Activated CD4-positive, alpha-beta memory T cell treated with anti-CD3 and anti-CD28 coated beads for 36 hours (primary cell): Measurements from ENCODE around the gene ZNF385D. TPM values are rescaled to one million over a fixed set of nuclear protein-coding genes. Genes with fewer than 3 reads are reported as not detected.

Experiments used
- CTCF ChIA-PET: fragments of 350-600 bp; sonication (Branson Sonifier 250); formaldehyde crosslinking; loops from one replicate; lab custom pipeline; 2021; ENCODE audit warnings: antibody characterized with exemption, inconsistent platforms; lab: Charles Lee
- POLR2A ChIA-PET: fragments of 350-600 bp; sonication (Branson Sonifier 250); formaldehyde crosslinking; loops from one replicate; lab custom pipeline; 2021; ENCODE audit warnings: antibody characterized with exemption; lab: Charles Lee
- DNase-seq: peaks from one replicate; pipeline ENCODE4 v3.0.0-alpha.2; 2020
- H3K27ac Mint-ChIP-seq: one replicate; pipeline ENCODE4 v1.8.0; 2021; ENCODE audit warnings: mixed read lengths
- H3K27me3 Mint-ChIP-seq: one replicate; pipeline ENCODE4 v1.8.0; 2021; ENCODE audit warnings: mixed read lengths
- H3K36me3 Mint-ChIP-seq: one replicate; pipeline ENCODE4 v1.8.0; 2021; ENCODE audit warnings: mixed read lengths
- H3K4me1 Mint-ChIP-seq: one replicate; pipeline ENCODE4 v1.8.0; 2021; ENCODE audit warnings: low read depth, mixed read lengths
- H3K4me3 Mint-ChIP-seq: one replicate; pipeline ENCODE4 v1.8.0; 2021; ENCODE audit warnings: mild to moderate bottlenecking, mixed read lengths
- H3K9me3 Mint-ChIP-seq: one replicate; pipeline ENCODE4 v1.8.0; 2021; ENCODE audit warnings: mixed read lengths
- intact Hi-C: fragments of 100-400 bp; cut with micrococcal nuclease; formaldehyde crosslinking; loops from one replicate; pipeline ENCODE4 v1.15.1; 2023
- total RNA-seq, 2 experiments: library from RNA; stranded (reverse); gene quantifications; one replicate each; pipeline ENCODE4 v1.2.3, GENCODE V29; 2021

ZNF385D gene
- total RNA-seq, 2 experiments from 2014 or later, result not detected

DNA sequence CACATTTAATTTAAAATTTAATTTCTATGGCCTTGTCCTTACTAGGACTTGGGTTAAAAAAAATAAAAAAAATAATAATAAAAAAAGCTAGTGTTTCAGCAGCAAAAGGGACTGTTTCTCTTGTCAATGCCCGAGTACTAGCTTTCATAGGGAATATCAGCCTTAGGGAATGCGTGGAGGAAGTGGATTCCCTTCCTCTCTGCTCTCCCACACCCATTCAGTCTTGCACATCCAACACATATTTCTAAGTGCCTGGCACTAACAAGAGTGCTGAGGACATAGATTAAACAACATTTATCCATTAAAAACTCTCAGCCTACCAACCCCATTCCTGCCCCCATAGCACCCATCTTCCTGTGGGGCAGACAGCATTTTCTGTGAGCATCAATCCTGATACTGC is 6.2 kb downstream of the ZNF385D start:
- intact Hi-C loops, result no loop called here
- peaks cover 5% of the 10 kb centered on the region for H3K9me3 Mint-ChIP-seq
- H3K4me1 Mint-ChIP-seq, result no peaks in the 10 kb centered on the region
- POLR2A ChIA-PET, result no interaction called here
- peaks cover 3% of the 10 kb centered on the region for H3K27me3 Mint-ChIP-seq
- H3K4me3 Mint-ChIP-seq, result no peak overlapping the region
- DNase-seq, result no peak
- CTCF ChIA-PET, result no interaction called here
- no peak overlapping the region for H3K27ac Mint-ChIP-seq
- no peaks in the 10 kb centered on the region for H3K36me3 Mint-ChIP-seq

DNA sequence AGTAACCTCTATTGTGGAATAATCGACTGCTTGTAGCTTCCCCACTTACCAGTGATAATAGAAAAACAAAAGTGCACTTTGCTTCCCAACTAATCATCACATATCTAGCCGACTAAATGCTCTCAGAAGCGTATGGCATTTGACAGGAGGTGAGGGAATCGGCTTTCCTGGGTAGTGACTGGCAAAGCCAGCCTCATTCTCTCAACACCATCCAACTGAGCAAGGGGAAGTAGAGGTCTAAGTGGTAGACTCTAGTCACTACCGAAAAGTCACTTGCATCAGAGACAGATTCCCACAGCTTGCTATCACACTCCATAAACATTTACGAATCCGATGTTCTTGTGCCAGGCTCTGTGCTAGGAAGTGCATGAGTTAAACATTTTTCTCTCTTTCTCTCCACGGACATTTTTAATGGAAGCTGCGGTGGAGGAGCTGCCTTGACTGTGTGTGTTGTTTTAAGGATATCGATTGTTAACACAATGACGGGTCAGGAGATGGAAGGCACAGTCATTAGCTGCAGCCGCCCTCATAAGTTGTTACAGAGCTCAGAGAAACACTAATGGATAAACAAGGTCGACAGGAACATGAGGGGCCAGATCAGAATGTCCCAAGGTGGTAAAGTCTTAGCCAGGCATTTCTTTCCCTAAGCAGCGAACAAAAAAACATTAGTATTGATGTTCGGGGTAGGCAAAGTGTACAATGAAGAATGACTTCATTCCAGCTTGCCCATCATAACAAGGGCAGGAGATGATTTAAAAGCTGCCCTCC is 11.9 kb downstream of the ZNF385D start:
- CTCF ChIA-PET, result no interaction called here
- no peak for DNase-seq
- Mint-ChIP-seq H3K4me3 (no peak overlapping the region), H3K9me3 (peaks cover 12% of the 10 kb centered on the region), H3K27ac (no peak overlapping the region), H3K4me1 (no peaks in the 10 kb centered on the region), H3K27me3 (no peaks in the 10 kb centered on the region), H3K36me3 (no peaks in the 10 kb centered on the region)
- POLR2A ChIA-PET, result no interaction called here
- intact Hi-C loops, result no loop called here

DNA sequence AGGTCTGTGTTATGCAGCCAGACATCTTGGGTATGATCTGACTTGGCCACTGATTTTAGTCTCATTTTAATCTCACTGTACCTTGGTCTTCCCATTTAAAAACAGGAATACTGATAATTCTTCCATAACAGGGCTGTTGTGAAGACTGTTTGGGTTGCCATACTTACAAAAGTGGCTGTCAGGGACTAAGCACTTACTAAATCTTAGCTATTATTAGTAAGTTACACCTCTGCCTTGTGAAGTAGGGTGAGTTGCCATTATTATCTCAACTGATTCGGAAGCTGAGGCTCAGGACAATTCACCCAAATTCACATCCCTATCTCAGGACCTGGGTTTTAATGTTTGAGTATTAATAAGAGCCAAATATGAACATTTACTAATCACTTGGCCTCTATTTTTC is 12.7 kb downstream of the ZNF385D start:
- no peak overlapping the region for H3K4me3 Mint-ChIP-seq
- H3K9me3 Mint-ChIP-seq, result peaks cover 8% of the 10 kb centered on the region
- CTCF ChIA-PET, result no interaction called here
- H3K4me1 Mint-ChIP-seq, result no peaks in the 10 kb centered on the region
- intact Hi-C loops, result no loop called here
- no peak for DNase-seq
- H3K27me3 Mint-ChIP-seq, result no peaks in the 10 kb centered on the region
- no peaks in the 10 kb centered on the region for H3K36me3 Mint-ChIP-seq
- POLR2A ChIA-PET, result no interaction called here
- no peak overlapping the region for H3K27ac Mint-ChIP-seq

DNA sequence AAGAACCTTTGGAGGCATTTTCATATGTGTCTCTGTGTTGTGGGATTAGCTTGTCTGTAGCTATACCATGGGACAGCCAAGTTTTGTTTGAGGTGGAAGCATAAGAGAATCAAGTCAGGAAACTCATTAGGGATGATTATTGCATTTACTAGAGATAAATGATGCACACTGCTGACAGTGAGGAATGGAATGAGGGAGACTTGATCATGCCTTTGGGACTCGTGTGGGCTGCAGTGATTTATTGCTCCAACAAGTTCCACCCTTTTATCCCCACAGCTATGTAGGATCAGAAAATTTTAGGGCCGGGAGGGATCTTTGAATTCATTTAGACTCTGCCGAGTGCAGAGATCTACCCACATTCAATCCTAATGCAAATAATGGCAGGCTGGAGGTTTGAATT is 16.3 kb downstream of the ZNF385D start:
- H3K9me3 Mint-ChIP-seq, result peaks cover 18% of the 10 kb centered on the region
- H3K4me1 Mint-ChIP-seq, result no peaks in the 10 kb centered on the region
- ChIA-PET CTCF (no interaction called here), POLR2A (no interaction called here)
- H3K4me3 Mint-ChIP-seq, result no peak overlapping the region
- H3K27me3 Mint-ChIP-seq, result no peaks in the 10 kb centered on the region
- intact Hi-C loops, result no loop called here
- H3K27ac Mint-ChIP-seq, result no peak overlapping the region
- no peaks in the 10 kb centered on the region for H3K36me3 Mint-ChIP-seq
- DNase-seq, result no peak

DNA sequence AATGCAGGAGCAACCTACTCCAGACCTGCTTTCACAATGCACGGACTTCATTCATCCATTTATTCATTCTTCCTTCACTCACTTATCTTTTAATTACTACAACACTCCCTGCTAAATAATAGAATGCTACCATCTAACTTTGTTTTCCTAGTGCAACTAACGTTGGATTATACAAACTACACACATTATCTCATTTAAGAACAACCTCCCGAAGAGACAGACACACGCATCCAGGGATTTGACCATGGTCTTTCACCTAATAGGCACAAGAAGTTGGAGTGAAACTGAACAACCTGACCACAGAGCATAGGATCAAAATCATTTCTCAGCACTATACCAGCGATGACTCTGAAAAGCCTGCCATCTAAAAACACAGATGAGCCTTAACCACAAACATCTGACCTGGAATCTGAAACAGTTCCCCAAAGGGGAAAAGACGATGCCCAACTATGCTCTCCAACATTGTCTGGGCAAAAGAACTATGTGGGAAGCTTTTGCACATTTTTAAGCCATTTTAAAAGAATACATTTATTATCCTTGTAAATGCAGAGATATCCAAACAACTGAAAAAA is 21.0 kb downstream of the ZNF385D start:
- no peak for DNase-seq
- ChIA-PET POLR2A (no interaction called here), CTCF (no interaction called here)
- Mint-ChIP-seq H3K4me1 (no peaks in the 10 kb centered on the region), H3K27me3 (no peaks in the 10 kb centered on the region), H3K36me3 (no peaks in the 10 kb centered on the region), H3K9me3 (peaks cover 32% of the 10 kb centered on the region), H3K4me3 (no peak overlapping the region), H3K27ac (no peak overlapping the region)
- intact Hi-C loops, result no loop called here

DNA sequence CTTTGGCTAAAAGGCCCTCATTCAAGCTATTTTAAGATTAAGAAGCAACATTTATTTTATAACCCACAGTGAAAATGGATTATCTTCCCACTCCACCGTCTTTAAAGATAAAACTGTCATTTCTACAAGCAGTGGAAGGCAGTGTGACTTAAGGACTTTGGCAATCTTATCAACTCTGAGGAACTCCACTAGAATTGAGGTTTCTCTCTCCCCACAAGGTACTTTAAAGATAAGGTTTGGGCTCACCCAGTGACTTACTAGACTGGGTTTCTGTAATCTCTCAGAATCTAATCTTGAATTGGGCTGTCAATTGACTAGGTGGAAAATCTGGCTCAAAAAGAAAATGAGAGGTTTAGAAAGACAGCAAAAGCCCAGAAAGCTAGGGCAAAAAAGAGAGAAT is 21.7 kb downstream of the ZNF385D start:
- Mint-ChIP-seq H3K36me3 (no peaks in the 10 kb centered on the region), H3K9me3 (peaks cover 33% of the 10 kb centered on the region), H3K4me1 (no peaks in the 10 kb centered on the region), H3K4me3 (no peak overlapping the region), H3K27ac (no peak overlapping the region), H3K27me3 (no peaks in the 10 kb centered on the region)
- DNase-seq, result no peak
- CTCF ChIA-PET, result no interaction called here
- POLR2A ChIA-PET, result no interaction called here
- intact Hi-C loops, result no loop called here

DNA sequence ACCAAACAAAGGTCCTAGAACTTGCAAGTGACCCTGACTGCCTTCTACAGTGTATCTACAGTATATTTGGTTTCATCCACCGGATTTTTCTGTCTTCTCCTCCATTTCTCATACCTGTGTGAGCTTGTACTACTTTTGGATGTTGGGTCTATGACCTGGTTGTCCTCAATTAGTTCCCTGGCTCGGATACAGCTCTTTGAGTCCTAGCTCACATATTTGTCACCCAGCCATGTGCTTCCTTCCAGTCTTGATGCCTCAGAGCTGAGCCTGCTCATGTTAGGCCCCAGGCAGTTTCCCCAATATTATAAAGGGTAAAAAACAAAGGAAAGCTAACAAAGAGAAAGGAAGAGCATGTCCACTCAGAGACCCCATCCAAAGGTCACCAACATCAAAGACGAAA is 28.2 kb downstream of the ZNF385D start:
- no peaks in the 10 kb centered on the region for H3K36me3 Mint-ChIP-seq
- peaks cover 43% of the 10 kb centered on the region for H3K9me3 Mint-ChIP-seq
- H3K27me3 Mint-ChIP-seq, result no peaks in the 10 kb centered on the region
- H3K4me3 Mint-ChIP-seq, result no peak overlapping the region
- H3K4me1 Mint-ChIP-seq, result no peaks in the 10 kb centered on the region
- ChIA-PET POLR2A (no interaction called here), CTCF (no interaction called here)
- intact Hi-C loops, result no loop called here
- DNase-seq, result no peak
- H3K27ac Mint-ChIP-seq, result no peak overlapping the region

DNA sequence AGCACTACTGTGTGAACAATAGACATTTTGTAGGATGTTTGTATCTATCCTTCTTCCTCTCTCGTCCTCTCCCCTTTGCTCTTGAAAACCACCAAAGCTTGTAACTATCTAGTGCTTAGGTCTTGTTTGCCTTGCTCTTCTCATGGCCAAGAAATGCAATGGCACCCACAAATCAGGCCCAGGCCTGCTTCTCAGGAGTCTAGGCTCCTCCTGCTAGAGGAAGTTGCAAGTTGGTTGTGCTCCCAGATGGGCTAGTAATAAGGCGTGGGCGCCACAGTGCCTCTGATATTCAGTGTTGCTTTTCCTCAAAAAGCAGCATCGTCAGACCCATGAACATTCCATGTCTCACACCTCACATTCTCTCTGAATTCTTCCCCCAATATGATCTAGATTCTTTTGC is 28.7 kb downstream of the ZNF385D start:
- POLR2A ChIA-PET, result no interaction called here
- CTCF ChIA-PET, result no interaction called here
- no peaks in the 10 kb centered on the region for H3K27me3 Mint-ChIP-seq
- intact Hi-C loops, result no loop called here
- no peak for DNase-seq
- H3K4me1 Mint-ChIP-seq, result no peaks in the 10 kb centered on the region
- H3K27ac Mint-ChIP-seq, result no peak overlapping the region
- no peaks in the 10 kb centered on the region for H3K36me3 Mint-ChIP-seq
- H3K9me3 Mint-ChIP-seq, result peaks cover 38% of the 10 kb centered on the region
- no peak overlapping the region for H3K4me3 Mint-ChIP-seq

DNA sequence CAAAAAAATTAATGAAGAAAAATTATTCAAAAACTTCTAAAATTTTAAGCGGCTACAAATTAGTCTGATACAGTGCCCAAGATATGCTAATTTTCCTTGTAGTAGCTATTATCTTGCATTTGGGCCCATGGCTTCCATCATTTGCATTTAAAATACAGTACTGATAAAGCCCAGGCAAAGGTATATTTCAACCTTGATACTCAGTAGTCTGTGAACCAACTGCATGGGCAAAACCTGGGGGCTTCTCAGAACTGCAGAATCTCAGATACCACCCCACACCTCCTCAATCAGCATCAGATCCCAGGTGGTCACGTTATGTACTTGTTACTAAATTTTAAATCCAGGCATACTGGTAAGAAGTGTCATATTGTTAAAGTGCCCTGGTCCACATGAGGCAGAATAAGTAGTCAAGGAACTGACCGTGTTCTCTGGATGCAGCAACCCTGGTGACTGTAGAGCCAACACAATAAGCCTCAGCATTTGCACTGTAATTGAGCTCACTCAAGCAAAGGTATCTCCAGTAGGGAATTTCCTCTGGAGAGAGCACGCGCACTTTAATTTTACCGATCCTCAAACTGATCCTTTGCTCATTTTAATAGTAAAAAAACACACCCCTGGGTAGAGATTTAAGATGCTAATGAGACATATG is 31.9 kb downstream of the ZNF385D start:
- H3K9me3 Mint-ChIP-seq, result peaks cover 27% of the 10 kb centered on the region
- intact Hi-C loops, result no loop called here
- DNase-seq, result no peak
- ChIA-PET POLR2A (no interaction called here), CTCF (no interaction called here)
- H3K4me1 Mint-ChIP-seq, result no peaks in the 10 kb centered on the region
- H3K36me3 Mint-ChIP-seq, result no peaks in the 10 kb centered on the region
- no peak overlapping the region for H3K27ac Mint-ChIP-seq
- no peak overlapping the region for H3K4me3 Mint-ChIP-seq
- H3K27me3 Mint-ChIP-seq, result no peaks in the 10 kb centered on the region

DNA sequence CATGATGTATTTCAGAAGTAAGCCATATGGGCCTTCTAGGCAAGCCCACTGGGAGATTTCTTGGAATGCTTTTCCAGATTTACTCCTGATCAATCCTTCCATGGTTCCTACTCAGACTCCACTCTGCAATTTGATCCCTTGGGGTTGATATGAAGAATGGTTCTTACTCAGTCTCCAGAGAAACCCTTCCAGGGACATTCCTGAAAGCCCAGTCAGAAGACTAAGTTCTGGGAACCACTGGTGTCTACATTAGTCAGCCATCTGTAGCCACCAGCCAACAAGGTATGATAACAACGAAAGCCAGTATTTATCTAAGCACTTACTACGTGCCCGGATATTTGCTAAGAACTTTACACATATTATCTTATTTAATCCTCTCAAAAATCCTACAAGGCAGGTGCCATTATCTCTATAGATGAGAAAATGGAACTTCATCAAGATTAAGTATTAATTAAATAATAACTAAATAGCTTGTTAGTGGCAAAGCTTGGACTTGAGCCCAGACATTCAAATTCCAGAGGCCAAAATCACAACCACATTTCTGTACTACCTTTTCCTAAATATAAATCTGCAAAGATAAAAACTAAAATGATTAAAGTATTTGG is 32.7 kb downstream of the ZNF385D start:
- no peak overlapping the region for H3K4me3 Mint-ChIP-seq
- peaks cover 25% of the 10 kb centered on the region for H3K9me3 Mint-ChIP-seq
- H3K36me3 Mint-ChIP-seq, result no peaks in the 10 kb centered on the region
- CTCF ChIA-PET, result no interaction called here
- POLR2A ChIA-PET, result no interaction called here
- intact Hi-C loops, result no loop called here
- H3K4me1 Mint-ChIP-seq, result no peaks in the 10 kb centered on the region
- DNase-seq, result no peak
- H3K27me3 Mint-ChIP-seq, result no peaks in the 10 kb centered on the region
- no peak overlapping the region for H3K27ac Mint-ChIP-seq

DNA sequence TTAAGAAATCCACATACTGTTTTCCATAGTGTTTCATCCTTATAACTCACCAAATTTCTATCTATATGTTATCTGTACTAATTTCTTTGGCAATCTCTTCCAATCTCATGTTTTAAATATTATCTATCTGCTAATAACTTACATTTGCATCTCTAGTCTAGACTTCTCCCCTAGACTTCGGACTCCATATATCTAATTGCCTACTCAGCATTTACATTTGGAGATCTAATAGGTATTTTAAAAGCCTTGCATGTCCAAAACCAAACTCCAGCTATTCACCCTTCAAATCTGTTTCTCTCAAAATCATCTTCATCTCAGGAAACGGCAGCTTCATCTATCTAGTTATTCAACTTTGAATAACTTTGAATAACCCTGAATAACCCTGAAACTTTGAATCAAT is 35.3 kb downstream of the ZNF385D start:
- Mint-ChIP-seq H3K9me3 (peaks cover 20% of the 10 kb centered on the region), H3K27me3 (no peaks in the 10 kb centered on the region), H3K4me3 (no peak overlapping the region), H3K27ac (no peak overlapping the region), H3K36me3 (no peaks in the 10 kb centered on the region), H3K4me1 (no peaks in the 10 kb centered on the region)
- POLR2A ChIA-PET, result no interaction called here
- intact Hi-C loops, result no loop called here
- no peak for DNase-seq
- CTCF ChIA-PET, result no interaction called here

DNA sequence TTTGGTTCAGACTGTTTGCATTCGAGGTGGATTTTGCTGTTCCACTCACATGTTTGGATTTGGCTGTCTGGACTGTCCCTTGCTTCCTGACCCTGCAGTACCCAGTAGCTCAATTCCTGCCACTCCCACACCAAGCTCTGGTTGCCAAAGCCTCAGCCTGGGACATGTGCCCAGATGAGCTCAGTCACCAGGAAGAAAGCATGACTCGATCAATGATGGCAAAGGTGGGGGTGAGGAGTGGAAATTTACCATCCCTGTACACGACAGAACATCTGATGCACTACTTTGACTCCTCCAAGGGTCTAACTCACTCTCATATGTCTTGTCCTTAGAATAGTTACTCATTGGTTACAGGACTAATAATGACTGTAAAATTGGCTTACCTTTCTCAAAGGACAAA is 45.2 kb downstream of the ZNF385D start:
- Mint-ChIP-seq H3K9me3 (peaks cover 19% of the 10 kb centered on the region), H3K4me3 (no peak overlapping the region), H3K4me1 (no peaks in the 10 kb centered on the region), H3K27ac (no peak overlapping the region), H3K27me3 (no peaks in the 10 kb centered on the region), H3K36me3 (no peaks in the 10 kb centered on the region)
- DNase-seq, result no peak
- ChIA-PET POLR2A (no interaction called here), CTCF (no interaction called here)
- intact Hi-C loops, result no loop called here
